Renal cortex interstitium (tissue), 15 donors: Measurements from ENCODE around the gene GAGE12C. TPM values are rescaled to one million over a fixed set of nuclear protein-coding genes. Genes with fewer than 3 reads are reported as not detected.
"Not testable (repeated sequence)": the region's sequence is repeated elsewhere in the genome, so short reads cannot be mapped to it uniquely, and the experiment has no call there.

Experiments used
- DNase-seq, 11 donors: peaks; one replicate each; pipeline ENCODE4 v3.0.0-alpha.2; 2013; ENCODE audit warnings: low read depth in 9 of 11, low spot score in 4 of 11; ENCODE audit errors: extremely low read depth in 1 of 11
- long read RNA-seq, 16 experiments: transcript quantifications; one replicate each; lab custom pipeline, GENCODE V29; 2026
- polyA plus RNA-seq, 3 donors: library from polyadenylated mRNA; unstranded; fragments of 120-200 nt; gene quantifications; one replicate each; pipeline ENCODE4 v1.2.1, GENCODE V29; 2013; ENCODE audit not compliant: insufficient read length in 3 of 3

The GAGE12C gene, protein sequence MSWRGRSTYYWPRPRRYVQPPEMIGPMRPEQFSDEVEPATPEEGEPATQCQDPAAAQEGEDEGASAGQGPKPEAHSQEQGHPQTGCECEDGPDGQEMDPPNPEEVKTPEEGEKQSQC
- not detected for polyA plus RNA-seq
- long read RNA-seq, donor 1: 0 reads
- long read RNA-seq, donor 2: 0 reads
- long read RNA-seq, donor 3: 0 reads
- long read RNA-seq, donor 4: 0 reads
- long read RNA-seq, donor 5: 0 reads
- long read RNA-seq, donor 6: 0 reads
- long read RNA-seq, donor 7: 0 reads
- long read RNA-seq, donor 8: 0 reads
- long read RNA-seq, donor 9: 0 reads
- long read RNA-seq, donor 10: 0 reads
- long read RNA-seq, donor 11: 0 reads
- long read RNA-seq, donor 12: 0 reads
- long read RNA-seq, donor 13: 0 reads
- long read RNA-seq, donor 14: 0 reads
- long read RNA-seq, donor 15: 0 reads
- long read RNA-seq, donor 16: 0 reads

DNA sequence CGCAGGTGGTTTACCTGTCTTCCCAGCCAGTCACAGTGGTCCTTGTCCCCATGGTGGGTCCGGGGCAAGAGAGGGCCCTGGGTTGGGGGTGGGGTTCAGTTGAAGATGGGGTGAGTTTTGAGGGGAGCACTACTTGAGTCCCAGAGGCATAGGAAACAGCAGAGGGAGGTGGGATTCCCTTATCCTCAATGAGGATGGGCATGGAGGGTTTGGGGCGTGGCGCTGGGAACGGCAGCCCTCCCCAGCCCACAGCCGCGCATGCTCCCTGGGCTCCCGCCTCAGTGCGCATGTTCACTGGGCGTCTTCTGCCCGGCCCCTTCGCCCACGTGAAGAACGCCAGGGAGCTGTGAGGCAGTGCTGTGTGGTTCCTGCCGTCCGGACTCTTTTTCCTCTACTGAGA lies at the start of gene GAGE12C:
GAGE12C (plus strand) TSS at position 301 of the 400 bp plus-strand sequence. CDS start 1,155 bp downstream, outside the sequence.
- DNase-seq: not testable (repeated sequence)

DNA sequence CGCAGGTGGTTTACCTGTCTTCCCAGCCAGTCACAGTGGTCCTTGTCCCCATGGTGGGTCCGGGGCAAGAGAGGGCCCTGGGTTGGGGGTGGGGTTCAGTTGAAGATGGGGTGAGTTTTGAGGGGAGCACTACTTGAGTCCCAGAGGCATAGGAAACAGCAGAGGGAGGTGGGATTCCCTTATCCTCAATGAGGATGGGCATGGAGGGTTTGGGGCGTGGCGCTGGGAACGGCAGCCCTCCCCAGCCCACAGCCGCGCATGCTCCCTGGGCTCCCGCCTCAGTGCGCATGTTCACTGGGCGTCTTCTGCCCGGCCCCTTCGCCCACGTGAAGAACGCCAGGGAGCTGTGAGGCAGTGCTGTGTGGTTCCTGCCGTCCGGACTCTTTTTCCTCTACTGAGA lies 9.5 kb downstream of the GAGE12C start, which contains the start of gene GAGE12D:
GAGE12D (plus strand) TSS at position 301 of the 400 bp plus-strand sequence. CDS start 1,155 bp downstream, outside the sequence.
- DNase-seq: not testable (repeated sequence)

DNA sequence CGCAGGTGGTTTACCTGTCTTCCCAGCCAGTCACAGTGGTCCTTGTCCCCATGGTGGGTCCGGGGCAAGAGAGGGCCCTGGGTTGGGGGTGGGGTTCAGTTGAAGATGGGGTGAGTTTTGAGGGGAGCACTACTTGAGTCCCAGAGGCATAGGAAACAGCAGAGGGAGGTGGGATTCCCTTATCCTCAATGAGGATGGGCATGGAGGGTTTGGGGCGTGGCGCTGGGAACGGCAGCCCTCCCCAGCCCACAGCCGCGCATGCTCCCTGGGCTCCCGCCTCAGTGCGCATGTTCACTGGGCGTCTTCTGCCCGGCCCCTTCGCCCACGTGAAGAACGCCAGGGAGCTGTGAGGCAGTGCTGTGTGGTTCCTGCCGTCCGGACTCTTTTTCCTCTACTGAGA lies 19.0 kb downstream of the GAGE12C start, which contains the start of gene GAGE12E:
GAGE12E (plus strand) TSS at position 301 of the 400 bp plus-strand sequence. CDS start 1,155 bp downstream, outside the sequence.
- DNase-seq: not testable (repeated sequence)

DNA sequence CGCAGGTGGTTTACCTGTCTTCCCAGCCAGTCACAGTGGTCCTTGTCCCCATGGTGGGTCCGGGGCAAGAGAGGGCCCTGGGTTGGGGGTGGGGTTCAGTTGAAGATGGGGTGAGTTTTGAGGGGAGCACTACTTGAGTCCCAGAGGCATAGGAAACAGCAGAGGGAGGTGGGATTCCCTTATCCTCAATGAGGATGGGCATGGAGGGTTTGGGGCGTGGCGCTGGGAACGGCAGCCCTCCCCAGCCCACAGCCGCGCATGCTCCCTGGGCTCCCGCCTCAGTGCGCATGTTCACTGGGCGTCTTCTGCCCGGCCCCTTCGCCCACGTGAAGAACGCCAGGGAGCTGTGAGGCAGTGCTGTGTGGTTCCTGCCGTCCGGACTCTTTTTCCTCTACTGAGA lies 28.6 kb downstream of the GAGE12C start, which contains the start of gene GAGE12F:
GAGE12F (plus strand) TSS at position 301 of the 400 bp plus-strand sequence. CDS start 1,155 bp downstream, outside the sequence.
- not testable (repeated sequence) for DNase-seq

- not testable (repeated sequence) for DNase-seq
Observed at GRCh38 chrX:49568728-49569127, 36.8 kb downstream of the GAGE12C start.

DNA sequence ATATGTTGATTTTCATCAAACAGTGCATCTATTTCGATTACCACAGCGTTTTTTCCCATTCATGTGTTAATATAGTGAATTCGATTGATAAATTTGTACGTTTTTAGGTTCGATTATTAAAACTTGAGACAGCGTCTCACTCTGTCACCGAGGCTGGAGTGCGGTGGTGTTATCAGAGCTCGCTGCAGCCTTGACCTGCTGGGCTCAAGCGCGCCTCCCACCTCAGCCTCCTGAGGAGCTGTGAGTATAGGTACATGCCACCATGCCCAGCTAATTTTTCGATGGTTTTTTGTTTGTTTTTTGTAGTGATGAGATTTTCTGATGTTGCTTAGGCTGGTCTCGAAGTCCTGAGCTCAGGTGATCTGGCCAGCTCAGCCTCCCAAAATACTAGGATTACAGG lies 37.2 kb downstream of the GAGE12C start:
- not testable (repeated sequence) for DNase-seq

DNA sequence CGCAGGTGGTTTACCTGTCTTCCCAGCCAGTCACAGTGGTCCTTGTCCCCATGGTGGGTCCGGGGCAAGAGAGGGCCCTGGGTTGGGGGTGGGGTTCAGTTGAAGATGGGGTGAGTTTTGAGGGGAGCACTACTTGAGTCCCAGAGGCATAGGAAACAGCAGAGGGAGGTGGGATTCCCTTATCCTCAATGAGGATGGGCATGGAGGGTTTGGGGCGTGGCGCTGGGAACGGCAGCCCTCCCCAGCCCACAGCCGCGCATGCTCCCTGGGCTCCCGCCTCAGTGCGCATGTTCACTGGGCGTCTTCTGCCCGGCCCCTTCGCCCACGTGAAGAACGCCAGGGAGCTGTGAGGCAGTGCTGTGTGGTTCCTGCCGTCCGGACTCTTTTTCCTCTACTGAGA lies 38.1 kb downstream of the GAGE12C start, which contains the start of gene GAGE12G:
GAGE12G (plus strand) TSS at position 301 of the 400 bp plus-strand sequence. CDS start 1,155 bp downstream, outside the sequence.
- DNase-seq: not testable (repeated sequence)

GRCh38 chrX:49579649-49580048 lies 47.7 kb downstream of the GAGE12C start, which contains the start of gene GAGE12H:
GAGE12H (plus strand) TSS chrX:49579949; CDS start chrX:49581104, 1,155 bp downstream.
- not testable (repeated sequence) for DNase-seq

Other genes starting within 250 kb of the GAGE12C start
- under 1 TPM in 1 of 3 donors, not detected in 2; 0.44 TPM for gene GAGE10, start 228.5 kb upstream of the GAGE12C start, polyA plus RNA-seq
- not detected for gene GAGE12J, start 210.1 kb upstream of the GAGE12C start, polyA plus RNA-seq
- not detected for gene GAGE13, start 200.6 kb upstream of the GAGE12C start, polyA plus RNA-seq
- not detected for gene GAGE12D, start 9.6 kb downstream of the GAGE12C start, polyA plus RNA-seq
- not detected for gene GAGE12E, start 19.1 kb downstream of the GAGE12C start, polyA plus RNA-seq
- not detected for gene GAGE12F, start 28.7 kb downstream of the GAGE12C start, polyA plus RNA-seq
- gene GAGE12G, start 38.2 kb downstream of the GAGE12C start, polyA plus RNA-seq: not detected
- not detected for gene GAGE12H, start 47.8 kb downstream of the GAGE12C start, polyA plus RNA-seq
- not detected for gene GAGE2A, start 57.3 kb downstream of the GAGE12C start, polyA plus RNA-seq
- not detected for gene GAGE1, start 66.8 kb downstream of the GAGE12C start, polyA plus RNA-seq
- not detected for gene PAGE1, start 163.8 kb downstream of the GAGE12C start, polyA plus RNA-seq